HEK293T (cell line): Measurements from ENCODE around the gene ECHDC1.

ENCODE experiments used
- CTCF ChIA-PET: fragments of 350-600 bp; formaldehyde crosslinking; extraction: SDS; loops from one replicate; lab custom pipeline; 2021; ENCODE audit warnings: antibody characterized with exemption, inconsistent platforms; lab: Yijun Ruan, JAX
- POLR2A ChIA-PET: fragments of 350-600 bp; formaldehyde crosslinking; extraction: SDS; loops from one replicate; lab custom pipeline; 2020; ENCODE audit warnings: antibody characterized with exemption, inconsistent platforms; lab: Yijun Ruan, JAX
- DNase-seq: peaks from one replicate; pipeline ENCODE4 v3.0.0; 2012; ENCODE audit warnings: mixed read lengths; ENCODE audit errors: extremely low spot score
- ARNT ChIP-seq: fragments of 450-650 bp; IDR thresholded peaks from 2 replicates; pipeline ENCODE4 v1.6.1; 2017; ENCODE audit warnings: mild to moderate bottlenecking
- BHLHE40 ChIP-seq: fragments of 450-650 bp; IDR thresholded peaks from 2 replicates; pipeline ENCODE4 v1.6.1; 2016; ENCODE audit warnings: mild to moderate bottlenecking, moderate library complexity, borderline replicate concordance
- CTBP1 ChIP-seq: fragments of 450-650 bp; IDR thresholded peaks from 2 replicates; pipeline ENCODE4 v1.6.1; 2016; ENCODE audit warnings: borderline replicate concordance
- ELF4 ChIP-seq: fragments of 450-650 bp; IDR thresholded peaks from 2 replicates; pipeline ENCODE4 v1.6.1; 2017; ENCODE audit warnings: antibody characterized with exemption
- FOXA1 ChIP-seq: fragments of 450-650 bp; IDR thresholded peaks from 2 replicates; pipeline ENCODE4 v1.6.1; 2016; ENCODE audit warnings: mild to moderate bottlenecking
- FOXK2 ChIP-seq: fragments of 450-650 bp; IDR thresholded peaks from 2 replicates; pipeline ENCODE4 v1.6.1; 2016; ENCODE audit warnings: mild to moderate bottlenecking
- FOXM1 ChIP-seq: fragments of 450-650 bp; IDR thresholded peaks from 2 replicates; pipeline ENCODE4 v1.6.1; 2017; ENCODE audit warnings: mild to moderate bottlenecking, borderline replicate concordance
- HDGF ChIP-seq: fragments of 450-650 bp; IDR thresholded peaks from 2 replicates; pipeline ENCODE4 v1.6.1; 2017; ENCODE audit warnings: antibody characterized with exemption, borderline replicate concordance
- L3MBTL2 ChIP-seq: fragments of 450-650 bp; conservative IDR thresholded peaks from 2 replicates; pipeline ENCODE4 v1.6.1; 2016; ENCODE audit warnings: mild to moderate bottlenecking
- LEF1 ChIP-seq: fragments of 450-650 bp; IDR thresholded peaks from 2 replicates; pipeline ENCODE4 v1.6.1; 2017; ENCODE audit warnings: mild to moderate bottlenecking, borderline replicate concordance
- NFRKB ChIP-seq: fragments of 450-650 bp; IDR thresholded peaks from 2 replicates; pipeline ENCODE4 v1.6.1; 2016; ENCODE audit warnings: mild to moderate bottlenecking, moderate library complexity
- SP1 ChIP-seq: fragments of 450-650 bp; IDR thresholded peaks from 2 replicates; pipeline ENCODE4 v1.6.1; 2017
- SUZ12 ChIP-seq: fragments of 450-650 bp; IDR thresholded peaks from 2 replicates; pipeline ENCODE4 v1.6.1; 2016; ENCODE audit warnings: mild to moderate bottlenecking
- TARDBP ChIP-seq: fragments of 450-650 bp; IDR thresholded peaks from 2 replicates; pipeline ENCODE4 v1.6.1; 2016
- ZNF384 ChIP-seq: fragments of 450-650 bp; IDR thresholded peaks from 2 replicates; pipeline ENCODE4 v1.6.1; 2016
- TF ChIP-seq, protein P1 (sequence below): fragments of 450-650 bp; IDR thresholded peaks from 2 replicates; pipeline ENCODE4 v1.6.1; 2016

ECHDC1 gene

DNA sequence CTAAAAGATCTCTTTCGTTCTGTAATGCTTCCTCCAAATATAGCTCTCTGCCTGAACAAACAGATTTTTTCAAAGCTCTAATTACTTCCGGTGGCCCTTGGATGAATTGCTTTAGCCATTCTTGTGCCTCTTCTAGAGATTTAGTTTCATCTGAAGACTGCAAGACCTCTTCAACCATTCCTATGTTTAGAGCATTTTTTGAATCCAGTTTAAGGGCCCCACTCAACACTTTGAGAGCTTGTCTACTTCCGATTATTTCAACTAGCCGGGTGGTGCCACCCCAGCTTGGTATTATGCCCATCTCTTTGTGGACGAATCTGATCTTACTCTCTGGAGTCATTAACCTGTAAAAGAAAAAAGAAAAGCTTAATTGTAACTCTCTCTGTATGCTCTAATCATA is 53.5 kb downstream of the ECHDC1 start:
- no peak for DNase-seq
- POLR2A ChIA-PET: interaction anchor here (0.9 kb wide), 1 partner anchor 227 kb away, joined by 4 read pairs; no protein-coding TSS in a partner anchor
- CTCF ChIA-PET: no interaction called here
- TF ChIP-seq SUZ12 (no peak), HDGF (no peak), SP1 (no peak), L3MBTL2 (no peak), NFRKB (no peak), TARDBP (no peak), ARNT (no peak), BHLHE40 (no peak), CTBP1 (no peak), FOXM1 (no peak), FOXK2 (no peak), FOXA1 (no peak)
- TF ChIP-seq, protein P1, sequence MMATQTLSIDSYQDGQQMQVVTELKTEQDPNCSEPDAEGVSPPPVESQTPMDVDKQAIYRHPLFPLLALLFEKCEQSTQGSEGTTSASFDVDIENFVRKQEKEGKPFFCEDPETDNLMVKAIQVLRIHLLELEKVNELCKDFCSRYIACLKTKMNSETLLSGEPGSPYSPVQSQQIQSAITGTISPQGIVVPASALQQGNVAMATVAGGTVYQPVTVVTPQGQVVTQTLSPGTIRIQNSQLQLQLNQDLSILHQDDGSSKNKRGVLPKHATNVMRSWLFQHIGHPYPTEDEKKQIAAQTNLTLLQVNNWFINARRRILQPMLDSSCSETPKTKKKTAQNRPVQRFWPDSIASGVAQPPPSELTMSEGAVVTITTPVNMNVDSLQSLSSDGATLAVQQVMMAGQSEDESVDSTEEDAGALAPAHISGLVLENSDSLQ: no peak

DNA sequence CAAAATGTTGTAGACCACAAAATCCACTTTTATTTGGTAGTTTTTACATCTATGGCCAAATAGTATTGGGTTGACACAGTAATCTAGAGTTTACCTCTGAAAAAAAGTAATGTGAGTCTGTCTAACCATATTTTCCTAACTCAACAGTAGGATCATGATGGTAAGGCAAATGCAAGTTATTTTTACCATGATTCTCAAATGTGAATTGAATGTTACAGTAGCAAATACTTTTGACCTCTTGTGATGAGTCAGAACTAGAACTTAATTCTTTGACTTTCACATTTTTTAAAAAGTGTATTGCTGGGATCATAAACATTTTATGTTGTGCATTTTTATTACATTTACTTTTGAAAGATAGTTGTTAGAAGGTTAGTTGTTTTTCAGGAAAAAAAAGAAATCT is 54.7 kb downstream of the ECHDC1 start:
- no peak for DNase-seq
- TF ChIP-seq ARNT: no peak
- TF ChIP-seq ELF4: no peak
- no peak for TF ChIP-seq HDGF
- TF ChIP-seq TARDBP: no peak
- TF ChIP-seq BHLHE40: no peak
- no peak for TF ChIP-seq SP1
- no peak for TF ChIP-seq SUZ12
- CTCF ChIA-PET: no interaction called here
- POLR2A ChIA-PET: no interaction called here

DNA sequence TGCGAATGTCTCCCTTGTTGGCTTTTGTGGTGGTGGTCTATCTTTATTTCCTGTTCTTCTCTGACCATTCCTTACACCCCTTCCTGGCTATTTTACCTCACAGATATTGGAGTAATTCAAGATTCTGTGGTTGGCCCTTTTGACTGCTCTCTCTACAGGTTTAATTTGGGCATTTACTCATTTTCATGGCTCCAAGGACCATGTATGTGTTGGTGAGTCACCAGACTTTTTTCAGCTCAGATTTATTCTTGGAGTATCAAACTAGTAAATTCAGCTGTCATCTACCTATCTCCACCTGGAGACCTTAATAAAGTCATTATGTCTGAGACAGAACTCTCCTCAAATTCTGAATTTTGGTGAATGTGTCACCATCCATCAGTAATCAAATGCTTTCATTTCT is 61.2 kb downstream of the ECHDC1 start:
- CTCF ChIA-PET: no interaction called here
- POLR2A ChIA-PET: no interaction called here
- TF ChIP-seq SP1 (no peak), BHLHE40 (no peak), HDGF (no peak), ZNF384 (no peak), FOXK2 (no peak), LEF1 (no peak), TARDBP (no peak), NFRKB (no peak), ARNT (no peak), SUZ12 (no peak), FOXA1 (no peak), L3MBTL2 (no peak), FOXM1 (no peak), ELF4 (no peak)
- TF ChIP-seq, protein P1: no peak
- DNase-seq: no peak

DNA sequence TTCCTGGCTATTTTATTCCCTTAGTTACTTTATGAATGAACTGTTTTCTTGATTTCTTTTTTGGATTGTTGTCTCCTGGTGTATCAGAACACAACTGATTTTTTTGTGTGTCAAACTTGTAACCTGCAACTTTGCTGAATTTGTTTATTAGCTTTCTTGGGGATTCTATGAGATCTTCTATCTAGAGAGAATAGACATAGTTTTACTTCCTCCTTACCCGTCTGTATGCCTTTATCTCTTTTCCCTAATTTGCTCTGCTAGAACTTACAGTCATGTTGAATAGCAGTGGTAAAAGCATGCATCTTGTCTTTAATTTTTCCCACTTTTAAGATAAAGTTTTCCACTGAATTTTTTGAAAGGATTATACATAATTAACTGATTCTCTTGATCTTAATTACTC is 63.6 kb downstream of the ECHDC1 start:
- ChIA-PET POLR2A (interaction anchor here (0.9 to 1.2 kb wide), 2 partner anchors 13 kb away, joined by 3 read pairs; partner anchors contain the start of gene RNF146), CTCF (interaction anchor here (2.6 kb wide), 1 partner anchor 13 kb away, joined by 8 read pairs; the partner anchor contains the start of gene RNF146)
- no peak for DNase-seq
- no peak for TF ChIP-seq FOXM1
- TF ChIP-seq FOXK2: no peak
- TF ChIP-seq HDGF: no peak
- no peak for TF ChIP-seq ELF4
- TF ChIP-seq FOXA1: no peak

DNA sequence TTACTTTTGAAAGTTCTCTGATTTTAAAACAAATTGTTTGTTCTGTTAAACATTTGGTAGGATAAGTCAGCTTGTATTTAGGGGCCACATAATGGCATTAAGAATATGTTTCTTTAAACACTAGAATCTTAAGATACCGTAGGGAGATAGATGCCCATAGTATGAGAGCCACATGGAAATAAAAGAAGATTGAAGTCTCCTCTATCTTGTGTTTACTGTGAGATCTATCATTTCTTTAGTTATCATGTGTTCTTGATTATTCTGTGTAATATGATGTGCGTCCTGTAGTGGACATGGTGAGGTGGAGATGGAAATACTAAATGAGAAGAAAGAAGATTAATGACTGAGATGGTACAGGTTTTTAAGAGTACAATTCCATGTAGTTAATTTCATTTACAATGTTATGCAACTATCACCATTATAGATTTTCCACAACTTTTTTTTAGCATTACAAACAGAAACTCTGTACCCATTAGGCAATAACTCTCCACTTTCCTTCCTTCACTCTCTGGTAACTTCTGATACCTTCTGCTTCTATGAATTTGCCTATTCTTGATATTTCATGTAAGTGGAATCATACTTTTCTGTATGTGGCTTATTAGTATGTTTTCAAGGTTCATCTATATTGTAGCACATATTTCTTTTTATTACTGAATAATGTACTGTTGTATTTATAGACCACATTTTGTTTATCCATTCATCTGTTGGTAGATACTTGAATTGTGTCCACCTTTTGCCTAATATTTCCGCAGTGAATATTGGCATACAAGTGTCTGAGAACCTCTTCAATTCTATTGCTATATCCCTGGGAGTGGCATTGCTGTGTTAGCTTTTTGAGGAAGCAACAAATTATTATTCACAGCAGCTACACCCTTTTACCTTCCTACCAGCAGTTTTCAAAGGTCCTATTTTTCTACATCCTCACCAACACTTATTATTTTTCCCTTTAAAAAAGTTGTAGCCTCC is 65.2 kb downstream of the ECHDC1 start:
- TF ChIP-seq ZNF384: no peak
- TF ChIP-seq ARNT: no peak
- TF ChIP-seq LEF1: no peak
- no peak for TF ChIP-seq SP1
- TF ChIP-seq, protein P1: no peak
- no peak for TF ChIP-seq CTBP1
- no peak for TF ChIP-seq ELF4
- no peak for TF ChIP-seq FOXA1
- no peak for TF ChIP-seq L3MBTL2
- TF ChIP-seq TARDBP: no peak
- ChIA-PET POLR2A (interaction anchor here (1.2 kb wide), 1 partner anchor 11 kb away, joined by 3 read pairs; the partner anchor contains the start of gene RNF146), CTCF (interaction anchor here (2.6 kb wide), 1 partner anchor 11 kb away, joined by 8 read pairs; the partner anchor contains the start of gene RNF146)
- DNase-seq: no peak

DNA sequence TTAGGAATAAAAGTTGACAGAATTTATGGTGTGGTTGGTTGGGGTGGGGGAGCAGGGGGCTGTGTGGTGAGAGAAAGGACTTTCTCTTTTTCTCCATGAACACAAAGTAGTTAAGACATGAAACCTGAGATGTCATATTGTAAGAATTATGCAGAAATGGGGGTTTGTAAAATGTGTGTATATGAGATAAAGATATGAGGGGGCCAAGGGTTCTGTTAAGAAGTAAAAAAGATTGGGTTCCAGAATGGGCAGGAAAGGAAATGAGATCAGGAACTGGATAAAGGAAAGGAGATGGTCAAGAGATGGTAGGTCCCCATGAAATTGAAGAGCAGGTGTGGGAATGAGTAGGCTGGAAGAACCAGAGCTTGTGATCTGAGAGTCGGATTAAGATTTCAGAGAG is 67.1 kb downstream of the ECHDC1 start:
- no peak for TF ChIP-seq HDGF
- no peak for TF ChIP-seq FOXA1
- no peak for TF ChIP-seq CTBP1
- TF ChIP-seq FOXM1: no peak
- no peak for TF ChIP-seq LEF1
- no peak for TF ChIP-seq ELF4
- no peak for TF ChIP-seq FOXK2
- TF ChIP-seq SUZ12: no peak
- no peak for TF ChIP-seq TARDBP
- TF ChIP-seq ZNF384: no peak
- TF ChIP-seq NFRKB: no peak
- TF ChIP-seq, protein P1: no peak
- TF ChIP-seq SP1: no peak
- TF ChIP-seq L3MBTL2: no peak
- TF ChIP-seq BHLHE40: no peak
- DNase-seq: no peak
- POLR2A ChIA-PET: no interaction called here
- CTCF ChIA-PET: no interaction called here
